ENCODE results near the gene IFNAR1.

- TF ChIP-seq CTCF (IDR thresholded peaks at IDR 0.05 in 8 of 11, conservative IDR thresholded peaks at IDR 0.05 in 3 of 11) (no peak), POLR2AphosphoS5 (IDR thresholded peaks at IDR 0.05) (no peak)
Observed at GRCh38 chr21:33312121-33312520, 12.6 kb upstream of the IFNAR1 start.

All from spleen (tissue), 7 donors.